ENCODE data around the gene MORN4. TPM values are rescaled to one million over a fixed set of nuclear protein-coding genes. Genes with fewer than 3 reads are reported as not detected.

Gene MORN4
- total RNA-seq, 1 donor from 2014 or later = 11.3 TPM

- no peak for DNase-seq (ENCODE audit: low spot score)
- H3K4me1 Mint-ChIP-seq (ENCODE audit: low read depth) = peaks cover 8% of the 10 kb centered on the region
- TF ChIP-seq, protein P1, sequence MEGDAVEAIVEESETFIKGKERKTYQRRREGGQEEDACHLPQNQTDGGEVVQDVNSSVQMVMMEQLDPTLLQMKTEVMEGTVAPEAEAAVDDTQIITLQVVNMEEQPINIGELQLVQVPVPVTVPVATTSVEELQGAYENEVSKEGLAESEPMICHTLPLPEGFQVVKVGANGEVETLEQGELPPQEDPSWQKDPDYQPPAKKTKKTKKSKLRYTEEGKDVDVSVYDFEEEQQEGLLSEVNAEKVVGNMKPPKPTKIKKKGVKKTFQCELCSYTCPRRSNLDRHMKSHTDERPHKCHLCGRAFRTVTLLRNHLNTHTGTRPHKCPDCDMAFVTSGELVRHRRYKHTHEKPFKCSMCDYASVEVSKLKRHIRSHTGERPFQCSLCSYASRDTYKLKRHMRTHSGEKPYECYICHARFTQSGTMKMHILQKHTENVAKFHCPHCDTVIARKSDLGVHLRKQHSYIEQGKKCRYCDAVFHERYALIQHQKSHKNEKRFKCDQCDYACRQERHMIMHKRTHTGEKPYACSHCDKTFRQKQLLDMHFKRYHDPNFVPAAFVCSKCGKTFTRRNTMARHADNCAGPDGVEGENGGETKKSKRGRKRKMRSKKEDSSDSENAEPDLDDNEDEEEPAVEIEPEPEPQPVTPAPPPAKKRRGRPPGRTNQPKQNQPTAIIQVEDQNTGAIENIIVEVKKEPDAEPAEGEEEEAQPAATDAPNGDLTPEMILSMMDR (IDR thresholded peaks at IDR 0.05) = no peak
- H3K27ac Mint-ChIP-seq (ENCODE audit: unreplicated experiment) = no peak overlapping the region
- no peaks in the 10 kb centered on the region for H3K9me3 Mint-ChIP-seq (ENCODE audit: low read depth)
- H3K4me3 Mint-ChIP-seq (ENCODE audit: unreplicated experiment) = no peak overlapping the region
- peaks cover under 1% of the 10 kb centered on the region for H3K36me3 Mint-ChIP-seq (ENCODE audit: low read depth)
- H3K27me3 Mint-ChIP-seq (ENCODE audit: low read depth) = no peaks in the 10 kb centered on the region
Observed at GRCh38 chr10:97628228-97628627, 5.1 kb downstream of the MORN4 start.

DNA sequence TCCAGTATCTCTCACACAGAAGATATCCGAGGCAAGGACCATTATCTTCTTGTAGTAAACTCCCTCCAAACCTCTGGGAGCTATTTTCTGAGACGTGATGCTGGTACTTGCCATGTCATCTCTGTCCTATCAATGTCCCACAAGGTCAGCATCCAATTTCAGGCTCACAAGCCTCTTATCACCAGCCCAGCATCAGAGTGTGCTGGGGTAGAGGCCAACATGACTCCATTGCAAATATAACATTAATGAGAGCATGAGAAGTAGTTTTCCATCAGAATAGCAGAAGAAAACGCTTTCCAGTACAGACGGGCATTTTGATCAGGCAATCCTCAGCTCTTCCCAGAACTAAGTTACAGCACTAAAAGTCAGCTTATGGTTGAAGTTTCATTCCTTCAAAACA is 5.6 kb downstream of the MORN4 start:
- TF ChIP-seq, protein P1 (IDR thresholded peaks at IDR 0.05) = no peak
- no peak overlapping the region for H3K4me3 Mint-ChIP-seq (ENCODE audit: unreplicated experiment)
- no peak overlapping the region for H3K27ac Mint-ChIP-seq (ENCODE audit: unreplicated experiment)
- no peaks in the 10 kb centered on the region for H3K36me3 Mint-ChIP-seq (ENCODE audit: low read depth)
- H3K27me3 Mint-ChIP-seq (ENCODE audit: low read depth) = no peaks in the 10 kb centered on the region
- DNase-seq (ENCODE audit: low spot score) = no peak
- H3K9me3 Mint-ChIP-seq (ENCODE audit: low read depth) = no peaks in the 10 kb centered on the region
- H3K4me1 Mint-ChIP-seq (ENCODE audit: low read depth) = peaks cover 5% of the 10 kb centered on the region

DNA sequence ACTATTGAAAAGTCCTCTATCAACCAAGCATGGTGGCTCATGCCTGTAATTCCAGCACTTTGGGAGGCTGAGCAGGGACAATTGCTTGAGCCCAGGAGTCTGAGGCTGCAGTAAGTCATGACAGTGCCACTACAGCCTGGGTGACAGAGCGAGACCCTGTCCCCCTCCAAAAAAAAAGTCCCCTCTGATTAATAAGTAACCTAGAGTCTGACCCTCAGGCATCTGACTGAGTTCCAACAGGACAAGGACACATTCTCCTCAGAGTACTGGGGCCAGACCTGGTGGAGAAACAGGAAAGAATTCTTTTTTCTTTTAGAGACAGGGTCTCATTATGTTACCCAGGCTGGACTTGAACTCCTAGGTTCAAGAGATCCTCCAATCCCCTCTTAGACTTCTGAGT is 10.0 kb downstream of the MORN4 start:
- TF ChIP-seq, protein P1 (IDR thresholded peaks at IDR 0.05) = no peak
- Mint-ChIP-seq H3K27me3 (ENCODE audit: low read depth) (no peaks in the 10 kb centered on the region), H3K4me1 (ENCODE audit: low read depth) (no peaks in the 10 kb centered on the region), H3K4me3 (ENCODE audit: unreplicated experiment) (no peak overlapping the region), H3K9me3 (ENCODE audit: low read depth) (no peaks in the 10 kb centered on the region), H3K27ac (ENCODE audit: unreplicated experiment) (no peak overlapping the region), H3K36me3 (ENCODE audit: low read depth) (no peaks in the 10 kb centered on the region)
- DNase-seq (ENCODE audit: low spot score) = no peak

DNA sequence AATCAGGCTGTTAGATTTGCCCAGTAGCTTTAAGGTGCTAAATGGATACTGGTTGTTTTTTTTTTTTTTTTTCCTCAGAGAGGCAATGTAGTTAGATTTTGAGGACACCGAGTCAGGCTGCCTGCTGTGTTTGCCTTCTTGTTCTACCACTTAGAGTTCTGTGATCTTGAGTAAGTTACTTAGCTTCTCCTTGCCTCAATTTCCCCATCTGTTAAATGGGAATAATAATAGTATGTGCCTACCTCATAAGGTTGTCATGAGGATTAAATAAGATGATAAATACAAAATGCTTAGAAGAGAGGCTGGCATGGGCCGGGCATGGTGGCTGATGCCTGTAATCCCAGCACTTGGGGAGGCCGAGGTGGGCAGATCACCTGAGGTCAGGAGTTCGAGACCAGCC is 14.6 kb downstream of the MORN4 start:
- DNase-seq (ENCODE audit: low spot score) = no peak
- H3K4me1 Mint-ChIP-seq (ENCODE audit: low read depth) = no peaks in the 10 kb centered on the region
- no peak overlapping the region for H3K4me3 Mint-ChIP-seq (ENCODE audit: unreplicated experiment)
- peaks cover 6% of the 10 kb centered on the region for H3K36me3 Mint-ChIP-seq (ENCODE audit: low read depth)
- H3K27me3 Mint-ChIP-seq (ENCODE audit: low read depth) = no peaks in the 10 kb centered on the region
- TF ChIP-seq, protein P1 (IDR thresholded peaks at IDR 0.05) = no peak
- H3K27ac Mint-ChIP-seq (ENCODE audit: unreplicated experiment) = no peak overlapping the region
- no peaks in the 10 kb centered on the region for H3K9me3 Mint-ChIP-seq (ENCODE audit: low read depth)

DNA sequence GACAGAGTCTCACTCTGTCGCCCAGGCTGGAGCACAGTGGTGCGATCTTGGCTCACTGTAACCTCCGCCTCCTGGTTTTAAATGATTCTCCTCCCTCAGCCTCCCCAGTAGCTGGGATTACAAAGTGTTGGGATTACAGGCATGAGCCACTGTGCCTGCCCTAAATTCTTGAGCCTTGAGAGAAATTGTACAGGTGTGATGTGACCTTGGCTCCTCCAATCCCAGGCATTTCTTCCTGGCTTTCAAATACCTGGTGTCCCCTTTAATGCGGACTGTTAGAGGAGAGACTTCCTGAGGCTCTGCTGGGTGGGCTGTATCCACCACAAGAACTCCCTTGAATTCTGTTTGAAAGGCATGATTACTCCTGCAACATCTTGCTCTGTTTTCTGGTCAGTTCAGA is 15.0 kb downstream of the MORN4 start:
- no peaks in the 10 kb centered on the region for H3K4me1 Mint-ChIP-seq (ENCODE audit: low read depth)
- no peak for DNase-seq (ENCODE audit: low spot score)
- TF ChIP-seq, protein P1 (IDR thresholded peaks at IDR 0.05) = no peak
- no peaks in the 10 kb centered on the region for H3K9me3 Mint-ChIP-seq (ENCODE audit: low read depth)
- H3K4me3 Mint-ChIP-seq (ENCODE audit: unreplicated experiment) = no peak overlapping the region
- H3K36me3 Mint-ChIP-seq (ENCODE audit: low read depth) = peaks cover 6% of the 10 kb centered on the region
- no peak overlapping the region for H3K27ac Mint-ChIP-seq (ENCODE audit: unreplicated experiment)
- H3K27me3 Mint-ChIP-seq (ENCODE audit: low read depth) = no peaks in the 10 kb centered on the region
